K562 (cell line): ENCODE measurements around the gene MTERF4. TPM values are rescaled to one million over a fixed set of nuclear protein-coding genes. Genes with fewer than 3 reads are reported as not detected.

ENCODE experiments used
- ATAC-seq: fragments of 200-7000 bp; cut with Tn5 transposase; 3 replicates; pipeline ENCODE4 v1.9.1; 2020; ENCODE audit warnings: moderate library complexity
- BruUV-seq: library from RNA; stranded (reverse); fragments of 400-500 nt; replicated peaks from 2 replicates; lab custom pipeline; 2021; lab: Mats Ljungman, UMichigan
- CTCF ChIA-PET: fragments of 300-600 bp; formaldehyde crosslinking; extraction: SDS; loops from one replicate; lab custom pipeline; 2021; ENCODE audit warnings: low intra/inter-chr PET ratio; lab: Yijun Ruan, JAX
- POLR2A ChIA-PET: fragments of 300-600, 350-650 bp; sonication (Branson Sonifier 250); formaldehyde crosslinking; extraction: SDS; loops from one replicate; lab custom pipeline; 2021; ENCODE audit warnings: antibody characterized with exemption, inconsistent platforms; lab: Yijun Ruan, JAX
- DNase-seq, 4 experiments: peaks; one replicate each; pipeline versions ENCODE4 v3.0.0 to v3.0.0-alpha.2; 2011 to 2018; ENCODE audit warnings: low spot score in 3 of 4, mixed read lengths in 3 of 4; ENCODE audit errors: extremely low read depth in 1 of 4
- FAIRE-seq: peaks from 2 replicates; lab custom pipeline; 2011; peaks lifted over from hg19 to GRCh38; lab: Jason Lieb, UNC
- H2AFZ ChIP-seq: 2 replicates; pipeline ENCODE4 v1.6.0; 2011; ENCODE audit warnings: low read depth, low read length, control low read depth, inconsistent platforms
- H3K27ac ChIP-seq: fragments of 200-600 bp; 3 replicates; pipeline ENCODE4 v1.8.0; 2011; ENCODE audit warnings: low read depth, mild to moderate bottlenecking, control low read depth, inconsistent platforms, low read length, moderate library complexity, mixed read lengths; ENCODE audit errors: extremely low read depth
- H3K27me3 ChIP-seq, 2 experiments: fragments of 300-600 bp in 1 of 2; 2 replicates in 1 of 2; 3 replicates in 1 of 2; pipeline versions ENCODE4 v1.6.0 to v1.8.0; 2011; ENCODE audit warnings: inconsistent platforms in 2 of 2, low read length in 2 of 2, mild to moderate bottlenecking in 1 of 2, mixed read lengths in 1 of 2, moderate library complexity in 1 of 2; ENCODE audit not compliant: control insufficient read depth in 2 of 2, insufficient read depth in 2 of 2
- H3K36me3 ChIP-seq: fragments of 300-600 bp; 3 replicates; pipeline ENCODE4 v1.8.0; 2011; ENCODE audit warnings: mild to moderate bottlenecking, low read length, inconsistent platforms; ENCODE audit not compliant: control insufficient read depth, insufficient read depth
- H3K4me1 ChIP-seq, 2 experiments: fragments of 200-600 bp in 1 of 2; replicated peaks in 1 of 2; 2 replicates in 1 of 2; 3 replicates in 1 of 2; pipeline versions ENCODE4 v1.5.1 to v1.8.0; 2011; ENCODE audit warnings: inconsistent platforms in 2 of 2, low read length in 2 of 2, mild to moderate bottlenecking in 1 of 2, mixed read lengths in 1 of 2, moderate library complexity in 1 of 2; ENCODE audit not compliant: control insufficient read depth in 2 of 2, insufficient read depth in 2 of 2
- H3K4me2 ChIP-seq: 2 replicates; pipeline ENCODE4 v1.6.1; 2011; ENCODE audit warnings: low read length, control low read depth, inconsistent platforms, mixed read lengths; ENCODE audit not compliant: insufficient read depth
- H3K4me3 ChIP-seq: fragments of 200-600 bp; sonication (generic), shearing (Covaris generic); 2 replicates; pipeline ENCODE4 v1.5.1; 2016; ENCODE audit warnings: control low read depth, inconsistent platforms
- H3K79me2 ChIP-seq: fragments of 200-600 bp; 3 replicates; pipeline ENCODE4 v1.8.0; 2011; ENCODE audit warnings: low read length, inconsistent platforms; ENCODE audit not compliant: control insufficient read depth, insufficient read depth
- H3K9ac ChIP-seq, 2 experiments: 2 replicates each; pipeline versions ENCODE4 v1.6.0 to v1.6.1; 2011; ENCODE audit warnings: low read depth in 2 of 2, low read length in 2 of 2, control low read depth in 1 of 2, inconsistent platforms in 1 of 2, mild to moderate bottlenecking in 1 of 2, mixed read lengths in 1 of 2; ENCODE audit not compliant: insufficient read depth in 1 of 2
- H3K9me1 ChIP-seq: one replicate; pipeline ENCODE4 v1.6.0; 2011; ENCODE audit warnings: inconsistent platforms, mild to moderate bottlenecking, low read length, moderate library complexity; ENCODE audit not compliant: control insufficient read depth, insufficient read depth
- H3K9me3 ChIP-seq: replicated peaks from 2 replicates; pipeline ENCODE4 v1.5.1; 2011; ENCODE audit warnings: low read depth, low read length, inconsistent platforms; ENCODE audit not compliant: control insufficient read depth, insufficient read depth
- H4K20me1 ChIP-seq: replicated peaks from 2 replicates; pipeline ENCODE4 v1.6.1; 2011; ENCODE audit warnings: low read length, inconsistent platforms, mixed read lengths; ENCODE audit not compliant: control insufficient read depth, insufficient read depth
- CBX2 ChIP-seq: fragments of 200-600 bp; sonication (generic); IDR thresholded peaks from one replicate; pipeline ENCODE4 v1.6.1; 2012; ENCODE audit warnings: mild to moderate bottlenecking, low read length, inconsistent platforms; ENCODE audit not compliant: insufficient read depth, poor library complexity, severe bottlenecking
- ERF ChIP-seq: fragments of 450-650 bp; formaldehyde crosslinking; IDR thresholded peaks from 2 replicates; pipeline ENCODE4 v1.4.0; 2020; ENCODE audit warnings: mild to moderate bottlenecking, mixed read lengths
- ESRRB ChIP-seq: fragments of 250-450 bp; sonication (Bioruptor Pico); IDR thresholded peaks from 2 replicates; pipeline ENCODE4 v1.5.0; 2020; ENCODE audit warnings: mild to moderate bottlenecking, moderate library complexity, borderline replicate concordance
- EWSR1 ChIP-seq: fragments of 450-650 bp; IDR thresholded peaks from 2 replicates; pipeline ENCODE4 v1.6.1; 2018; ENCODE audit warnings: borderline replicate concordance, mild to moderate bottlenecking, low read depth, moderate library complexity; ENCODE audit not compliant: partially characterized antibody
- MBD2 ChIP-seq: sonication (generic); IDR thresholded peaks from 2 replicates; pipeline ENCODE4 v1.6.1; 2016; ENCODE audit warnings: low read depth, borderline replicate concordance
- PHB2 ChIP-seq: fragments of 450-650 bp; IDR thresholded peaks from 2 replicates; pipeline ENCODE4 v1.6.1; 2017; ENCODE audit warnings: low read depth
- PHF21A ChIP-seq: fragments of 450-650 bp; IDR thresholded peaks from 2 replicates; pipeline ENCODE4 v1.6.1; 2017; ENCODE audit warnings: low read depth, borderline replicate concordance
- POLR2AphosphoS5 ChIP-seq: IDR thresholded peaks from 2 replicates; pipeline ENCODE4 v1.6.1; 2011; ENCODE audit warnings: mild to moderate bottlenecking, low read depth, low read length, moderate library complexity; ENCODE audit not compliant: control insufficient read depth, insufficient read depth
- POU5F1 ChIP-seq: fragments of 150-350 bp; IDR thresholded peaks from 2 replicates; pipeline ENCODE4 v1.6.1; 2014; ENCODE audit warnings: borderline replicate concordance, low read length, low read depth, mild to moderate bottlenecking; ENCODE audit not compliant: partially characterized antibody
- RUNX1 ChIP-seq: sonication (generic); IDR thresholded peaks from 2 replicates; pipeline ENCODE4 v1.6.1; 2016; ENCODE audit warnings: antibody characterized with exemption, low read depth
- TAF15 ChIP-seq: fragments of 200-400 bp; formaldehyde crosslinking; IDR thresholded peaks from 2 replicates; pipeline ENCODE4 v1.6.1; 2017; ENCODE audit warnings: mild to moderate bottlenecking, low read depth, low read length, moderate library complexity
- ZNF124 ChIP-seq: sonication (generic); formaldehyde crosslinking; IDR thresholded peaks from 2 replicates; pipeline ENCODE4 v1.8.1; 2022; ENCODE audit warnings: missing genetic modification reagents
- ZNF175 ChIP-seq: fragments of 200-800 bp; sonication (Bioruptor generic); IDR thresholded peaks from 2 replicates; pipeline ENCODE4 v1.6.1; 2016; ENCODE audit warnings: low read depth, mild to moderate bottlenecking, missing genetic modification characterization, missing compliant biosample characterization
- ZNF589 ChIP-seq: fragments of 200-800 bp; sonication (Bioruptor generic); IDR thresholded peaks from 2 replicates; pipeline ENCODE4 v1.6.1; 2016; ENCODE audit warnings: low read depth, missing genetic modification characterization, missing compliant biosample characterization
- WGBS: fragments of 100-300 bp; shearing (Covaris generic); methylation state at CpG from one replicate; pipeline ENCODE4 v1.1.6; 2016; ENCODE audit warnings: low coverage, mixed read lengths; ENCODE audit not compliant: insufficient coverage; ENCODE audit errors: missing lambda C conversion rate; 5-methylcytosine and 5-hydroxymethylcytosine counted together
- in situ Hi-C: fragments of 300-500 bp; cut with MboI; formaldehyde crosslinking; loops from 4 replicates; pipeline ENCODE4 v1.15.0; 2018; ENCODE audit warnings: inconsistent platforms, mixed read lengths
- intact Hi-C: fragments of 100-400 bp; cut with micrococcal nuclease; formaldehyde crosslinking; loops from 2 replicates; pipeline ENCODE4 v1.14.2; 2022
- polyA plus RNA-seq, 8 experiments: library from polyadenylated mRNA; depleted of rRNA in 4 of 8; stranded (reverse) in 5 of 8; unstranded in 3 of 8; fragments of >200 nt; fragmentation: Nextera tagmentation in 2 of 8; fragmentation: Illumina TruSeq in 1 of 8; extraction: Ambion mirVana in 2 of 8; extraction: Trizol in 1 of 8; gene quantifications; 2 replicates each; pipeline versions ENCODE4 v1.2.1 to v1.2.3, GENCODE V29; 2011 to 2014; ENCODE audit warnings: inconsistent platforms in 1 of 8, missing spikeins in 1 of 8
- total RNA-seq, 7 experiments: library from RNA; depleted of rRNA in 6 of 7; stranded (reverse); fragments of >200 nt in 6 of 7; fragmentation: Illumina TruSeq in 2 of 7; extraction: Trizol in 2 of 7; gene quantifications; 2 replicates each; pipeline versions ENCODE4 v1.2.1 to v1.2.3, GENCODE V29; 2011 to 2021; ENCODE audit warnings: low replicate concordance in 1 of 7

MTERF4 gene
- total and polyA plus RNA-seq, 9 of the 15 experiments (the other 6 are each of a cell fraction or from before 2014, with no cell fraction given) = 15.3 to 29.6 (median 21.2) TPM

DNA sequence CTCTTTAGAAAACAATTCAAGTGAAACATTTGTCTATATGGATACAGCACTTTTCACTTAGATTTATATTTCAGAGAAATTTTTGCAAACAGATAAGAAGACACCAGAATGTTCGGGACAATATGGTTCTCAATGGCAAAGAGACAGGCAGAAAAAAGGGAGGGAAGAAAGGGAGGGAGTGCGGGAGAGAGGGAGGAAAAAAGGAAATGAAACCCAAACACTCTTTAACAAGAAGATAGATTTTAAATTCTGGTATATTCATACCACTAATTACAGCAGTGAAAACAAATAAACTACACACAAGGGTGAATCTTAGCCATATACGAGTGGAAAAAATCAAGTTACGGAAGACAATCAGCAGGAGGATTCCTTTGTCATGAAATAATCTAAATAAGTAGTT, 44.2 kb upstream of the MTERF4 start (continued):
- TF ChIP-seq TAF15 (no peak), ZNF124 (CRISPR knock-in tag) (no peak), ESRRB (CRISPR knock-in tag) (no peak), PHF21A (no peak), RUNX1 (no peak), POLR2AphosphoS5 (no peak), CBX2 (no peak), ZNF589 (CRISPR knock-in tag) (no peak)

DNA sequence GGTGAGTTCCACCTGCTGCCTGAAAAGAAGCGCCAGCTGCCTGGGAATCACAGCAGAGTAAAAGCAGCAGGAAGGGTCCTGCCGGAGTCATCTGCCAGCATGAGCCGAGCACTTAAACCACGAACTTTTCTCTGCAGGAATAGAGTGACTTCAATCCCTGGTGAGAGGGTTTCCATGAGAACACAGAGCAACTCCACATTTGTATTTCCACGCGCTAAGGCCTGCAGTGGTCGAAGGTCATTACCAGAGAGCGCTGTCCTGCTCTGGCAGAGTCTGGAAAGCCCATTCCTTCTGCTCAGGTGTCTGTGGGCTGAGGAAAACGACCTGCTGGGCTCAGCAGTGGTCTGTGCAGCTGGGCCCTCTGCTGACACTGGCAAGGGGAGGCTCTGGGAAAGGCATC, 40.5 kb upstream of the MTERF4 start:
- in situ Hi-C loops = no loop called here
- POLR2A ChIA-PET = no interaction called here
- no peaks in the 10 kb centered on the region for H3K9me1 ChIP-seq
- WGBS = 94% methylated on average over 7 of the region's 9 CpGs
- H3K79me2 ChIP-seq = peaks cover 8% of the 10 kb centered on the region; the same call in 2 of the 3 replicates
- no peak overlapping the region for H3K4me3 ChIP-seq
- no peak overlapping the region for H3K4me2 ChIP-seq
- no peaks in the 10 kb centered on the region for H3K9me3 ChIP-seq
- no peak overlapping the region for H3K27ac ChIP-seq
- no peaks in the 10 kb centered on the region for H4K20me1 ChIP-seq
- H3K36me3 ChIP-seq = peaks cover 24% of the 10 kb centered on the region; the same call in 1 of the 3 replicates
- no peak overlapping the region for H3K9ac ChIP-seq
- FAIRE-seq = no peak
- CTCF ChIA-PET = no interaction called here
- H2AFZ ChIP-seq = no peak overlapping the region
- intact Hi-C loops = no loop called here
- DNase-seq = no peak
- H3K27me3 ChIP-seq = no peaks in the 10 kb centered on the region
- TF ChIP-seq MBD2 = no peak
- TF ChIP-seq POU5F1 = no peak
- TF ChIP-seq EWSR1 = no peak
- no peak for TF ChIP-seq ERF (CRISPR knock-in tag)
- TF ChIP-seq PHB2 = no peak
- TF ChIP-seq ZNF175 = no peak
- no peak for TF ChIP-seq TAF15
- ATAC-seq = no peak
- peaks cover 0 to 3% of the 10 kb centered on the region in 2 experiments; a peak in 1 of 5 replicates for H3K4me1 ChIP-seq
- BruUV-seq = no TSS peak
